Smooth muscle cell (in vitro differentiated cells): ENCODE data around the gene FLACC1. TPM values are rescaled to one million over a fixed set of nuclear protein-coding genes. Genes with fewer than 3 reads are reported as not detected.

ENCODE experiments used
- DNase-seq: peaks from one replicate; lab custom pipeline; 2025; ENCODE audit not compliant: unreplicated experiment; lab: John Stamatoyannopoulos, UW
- H2AFZ ChIP-seq: fragments of 200-600 bp; sonication (generic); 2 replicates; pipeline ENCODE4 v1.6.0; 2016; ENCODE audit warnings: antibody characterized with exemption, low read depth, mild to moderate bottlenecking
- H3F3A ChIP-seq: fragments of 200-600 bp; sonication (generic); 2 replicates; pipeline ENCODE4 v1.6.0; 2017; ENCODE audit warnings: antibody characterized with exemption, low read depth
- H3K27ac ChIP-seq: fragments of 200-600 bp; sonication (generic); 2 replicates; pipeline ENCODE4 v1.5.1; 2016; ENCODE audit warnings: low read depth, mild to moderate bottlenecking
- H3K27me3 ChIP-seq: fragments of 200-600 bp; sonication (generic); 2 replicates; pipeline ENCODE4 v1.6.1; 2016; ENCODE audit warnings: low read depth, mild to moderate bottlenecking
- H3K36me3 ChIP-seq: fragments of 200-600 bp; sonication (generic); 2 replicates; pipeline ENCODE4 v1.5.1; 2016; ENCODE audit warnings: low read depth
- H3K4me1 ChIP-seq: fragments of 200-600 bp; sonication (generic); 2 replicates; pipeline ENCODE4 v1.5.1; 2016; ENCODE audit warnings: low read depth
- H3K4me2 ChIP-seq: fragments of 200-600 bp; sonication (generic); 2 replicates; pipeline ENCODE4 v1.6.0; 2016; ENCODE audit warnings: mild to moderate bottlenecking
- H3K4me3 ChIP-seq: fragments of 200-600 bp; sonication (generic); 2 replicates; pipeline ENCODE4 v1.5.1; 2016; ENCODE audit warnings: mild to moderate bottlenecking
- H3K79me2 ChIP-seq: fragments of 200-600 bp; sonication (generic); 2 replicates; pipeline ENCODE4 v1.6.0; 2016; ENCODE audit warnings: low read depth, mild to moderate bottlenecking
- H3K9ac ChIP-seq: fragments of 200-600 bp; sonication (generic); 2 replicates; pipeline ENCODE4 v1.6.0; 2016; ENCODE audit warnings: low read depth
- H3K9me3 ChIP-seq: fragments of 200-600 bp; sonication (generic); replicated peaks from 2 replicates; pipeline ENCODE4 v1.5.1; 2016; ENCODE audit warnings: low read depth
- H4K20me1 ChIP-seq: fragments of 200-600 bp; sonication (generic); 2 replicates; pipeline ENCODE4 v1.6.0; 2016; ENCODE audit warnings: low read depth
- CTCF ChIP-seq: fragments of 200-600 bp; sonication (generic); IDR thresholded peaks from 2 replicates; pipeline ENCODE4 v1.5.1; 2017; ENCODE audit warnings: borderline replicate concordance, mild to moderate bottlenecking, antibody characterized with exemption; ENCODE audit not compliant: insufficient read depth, poor library complexity, severe bottlenecking
- WGBS: methylation state at CpG from one replicate; pipeline ENCODE4 v1.1.7; 2016; ENCODE audit warnings: low lambda C conversion rate; 5-methylcytosine and 5-hydroxymethylcytosine counted together
- polyA plus RNA-seq: library from polyadenylated mRNA; unstranded; fragments of >200 nt; fragmentation: Nextera tagmentation; extraction: Ambion mirVana; gene quantifications from 2 replicates; pipeline ENCODE4 v1.2.1, GENCODE V29; 2016
- total RNA-seq: library from RNA; depleted of rRNA; stranded (reverse); fragments of >200 nt; gene quantifications from 2 replicates; pipeline ENCODE4 v1.2.3, GENCODE V29; 2014

Gene FLACC1
- total and polyA plus RNA-seq, 2 experiments from 2014 or later, result 0.76 TPM; not detected in 1

- H3K27me3 ChIP-seq, result no peaks in the 10 kb centered on the region
- H3K4me2 ChIP-seq, result no peak overlapping the region
- no peak for TF ChIP-seq CTCF
- no peak overlapping the region for H2AFZ ChIP-seq
- H3K36me3 ChIP-seq, result no peaks in the 10 kb centered on the region
- H3K4me3 ChIP-seq, result no peak overlapping the region
- no peak for DNase-seq
- no peak overlapping the region for H3K9ac ChIP-seq
- H3K27ac ChIP-seq, result no peak overlapping the region
- no peaks in the 10 kb centered on the region for H3K9me3 ChIP-seq
- H3F3A ChIP-seq, result no peaks in the 10 kb centered on the region
- H3K4me1 ChIP-seq, result no peaks in the 10 kb centered on the region
- WGBS, result 50% methylated on average over 1 of the region's 1 CpG
- H3K79me2 ChIP-seq, result no peaks in the 10 kb centered on the region
- no peaks in the 10 kb centered on the region for H4K20me1 ChIP-seq
These were observed 12.3 kb downstream of the FLACC1 start for GRCh38 chr2:201344663-201345366.

- no peak for TF ChIP-seq CTCF
These were observed 13.6 kb downstream of the FLACC1 start for GRCh38 chr2:201343559-201343958.

GRCh38 chr2:201342923-201343322 is 14.2 kb downstream of the FLACC1 start:
- 84% methylated on average over 2 of the region's 2 CpGs for WGBS
- Histone ChIP-seq H3F3A (no peaks in the 10 kb centered on the region), H2AFZ (no peak overlapping the region), H3K9me3 (no peaks in the 10 kb centered on the region), H3K4me2 (no peak overlapping the region), H3K4me3 (no peak overlapping the region), H4K20me1 (no peaks in the 10 kb centered on the region), H3K27ac (no peak overlapping the region), H3K27me3 (no peaks in the 10 kb centered on the region), H3K36me3 (no peaks in the 10 kb centered on the region), H3K9ac (no peak overlapping the region), H3K4me1 (no peaks in the 10 kb centered on the region), H3K79me2 (no peaks in the 10 kb centered on the region)
- TF ChIP-seq CTCF, result no peak
- no peak for DNase-seq

More at GRCh38 chr2:201343559-201343958, 13.6 kb downstream of the FLACC1 start:
- H3K27ac ChIP-seq, result no peak overlapping the region
- no peaks in the 10 kb centered on the region for H3K9me3 ChIP-seq
- no peak overlapping the region for H2AFZ ChIP-seq
- no peaks in the 10 kb centered on the region for H3F3A ChIP-seq
- no peaks in the 10 kb centered on the region for H3K27me3 ChIP-seq
- no peaks in the 10 kb centered on the region for H3K4me1 ChIP-seq
- no peak overlapping the region for H3K4me2 ChIP-seq
- no peaks in the 10 kb centered on the region for H4K20me1 ChIP-seq
- no peak for DNase-seq
- 82% methylated on average over 2 of the region's 2 CpGs for WGBS
- no peak overlapping the region for H3K4me3 ChIP-seq
- H3K79me2 ChIP-seq, result no peaks in the 10 kb centered on the region
- H3K9ac ChIP-seq, result no peak overlapping the region
- H3K36me3 ChIP-seq, result no peaks in the 10 kb centered on the region

GRCh38 chr2:201329409-201329808 is 27.7 kb downstream of the FLACC1 start:
- no peaks in the 10 kb centered on the region for H3K27me3 ChIP-seq
- no peaks in the 10 kb centered on the region for H3K9me3 ChIP-seq
- H4K20me1 ChIP-seq, result no peaks in the 10 kb centered on the region
- no peak overlapping the region for H3K27ac ChIP-seq
- no peak for TF ChIP-seq CTCF
- H2AFZ ChIP-seq, result no peak overlapping the region
- H3K36me3 ChIP-seq, result no peaks in the 10 kb centered on the region
- no peak overlapping the region for H3K4me2 ChIP-seq
- no peaks in the 10 kb centered on the region for H3K4me1 ChIP-seq
- H3F3A ChIP-seq, result no peaks in the 10 kb centered on the region
- WGBS, result 69% methylated on average over 1 of the region's 1 CpG
- no peak overlapping the region for H3K4me3 ChIP-seq
- H3K79me2 ChIP-seq, result no peaks in the 10 kb centered on the region
- no peak overlapping the region for H3K9ac ChIP-seq
- DNase-seq, result no peak
